Stomach (tissue), 4 donors: ENCODE data around the gene PCDHGC5.

Source experiments
- CTCF ChIP-seq, 7 experiments: fragments of 450-650 bp in 4 of 7; fragments of 200-600 bp in 3 of 7; sonication (generic) in 3 of 7; IDR thresholded peaks; one replicate each; pipeline ENCODE4 v1.5.1; 2016 to 2019; ENCODE audit warnings: antibody characterized with exemption in 7 of 7, control low read depth in 2 of 7, mild to moderate bottlenecking in 1 of 7
- EP300 ChIP-seq: sonication (generic); formaldehyde crosslinking; IDR thresholded peaks from one replicate; pipeline ENCODE4 v1.6.1; 2017; ENCODE audit warnings: antibody characterized with exemption
- POLR2A ChIP-seq, 4 donors: fragments of 450-650 bp; IDR thresholded peaks; one replicate each; pipeline ENCODE4 v1.6.1; 2016; ENCODE audit warnings: antibody characterized with exemption in 4 of 4, control low read depth in 2 of 4, mild to moderate bottlenecking in 1 of 4, moderate library complexity in 1 of 4
- POLR2AphosphoS5 ChIP-seq, 3 donors: sonication (generic); formaldehyde crosslinking; IDR thresholded peaks; one replicate each; pipeline ENCODE4 v1.6.1; 2016; ENCODE audit warnings: antibody characterized with exemption in 3 of 3

GRCh38 chr5:141440341-141440740, 48.5 kb upstream of the PCDHGC5 start:
- no peak for TF ChIP-seq CTCF (IDR thresholded peaks at IDR 0.05)
- TF ChIP-seq POLR2A (IDR thresholded peaks at IDR 0.05), result no peak
- no peak for TF ChIP-seq POLR2AphosphoS5 (IDR thresholded peaks at IDR 0.05)
- no peak for TF ChIP-seq EP300
